Stimulated activated CD4-positive, alpha-beta T cell treated with anti-CD3 and anti-CD28 coated beads, Interleukin-12 subunit alpha, Interleukin-12 subunit beta, amount 100 ng/mL, for 48 hours (primary cell): ENCODE results near the gene MAGEA8.
"Not testable (repeated sequence)": the region's sequence is repeated elsewhere in the genome, so short reads cannot be mapped to it uniquely, and the experiment has no call there.

Experiments used
- DNase-seq, 3 donors: peaks; one replicate each; pipeline ENCODE4 v3.0.0-alpha.2; 2020; ENCODE audit warnings: low read depth in 2 of 3, low spot score in 1 of 3

The MAGEA8 gene

GRCh38 chrX:149881081-149881711, at the start of gene MAGEA8:
MAGEA8 (plus strand) TSS chrX:149881183; CDS start chrX:149884273, 3,090 bp downstream.
- DNase-seq, result peak in 1 of 3 donors; percentile 27

DNA sequence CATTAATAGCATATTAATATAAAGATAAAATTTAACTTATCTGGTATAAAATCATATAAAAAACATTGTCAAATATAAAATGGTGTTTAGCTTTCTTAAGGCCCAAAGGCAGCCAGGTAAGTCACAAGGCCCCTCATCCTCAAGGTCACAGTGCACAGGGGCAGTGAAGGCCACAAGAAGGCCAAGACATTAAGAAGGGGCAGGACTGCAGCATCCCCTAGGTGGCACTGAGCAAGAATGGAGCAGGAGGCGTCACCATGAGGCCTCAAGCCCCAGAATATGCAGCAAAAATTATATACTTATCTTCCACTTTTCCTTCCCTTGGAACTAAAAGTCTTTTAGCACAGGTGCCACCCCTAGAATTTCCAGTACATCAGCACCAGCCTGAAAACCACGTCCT, 49.5 kb upstream of the MAGEA8 start:
- DNase-seq, result no peak

- DNase-seq, result not testable (repeated sequence)
Measured at GRCh38 chrX:149836728-149837127, 44.3 kb upstream of the MAGEA8 start.

GRCh38 chrX:149837167-149837566, 43.8 kb upstream of the MAGEA8 start:
- no peak for DNase-seq

GRCh38 chrX:149837639-149838038, 43.3 kb upstream of the MAGEA8 start:
- DNase-seq, result peak in 1 of 3 donors; percentile 30

- DNase-seq, result no peak
Measured at GRCh38 chrX:149841929-149842328, 39.1 kb upstream of the MAGEA8 start.

DNA sequence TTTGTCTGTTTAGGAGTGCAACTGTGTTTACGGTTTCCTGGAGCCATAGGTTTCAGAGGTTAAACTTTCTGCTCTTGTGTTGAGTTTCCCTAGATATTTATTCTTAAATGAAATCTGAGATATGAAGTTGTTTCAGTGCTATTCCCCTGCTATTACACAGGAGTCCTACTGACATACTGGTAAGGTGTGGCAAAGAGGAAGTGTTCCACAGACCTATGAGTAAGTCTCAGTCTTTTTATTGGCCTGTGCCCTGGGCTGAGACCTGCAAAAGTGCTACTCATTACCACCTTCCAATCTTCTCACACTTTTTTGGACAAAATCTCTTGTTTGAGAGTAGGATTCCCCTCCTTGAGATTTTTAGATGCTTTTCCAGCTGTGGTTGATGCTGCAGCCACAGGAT, 35.6 kb upstream of the MAGEA8 start:
- DNase-seq, result no peak

DNA sequence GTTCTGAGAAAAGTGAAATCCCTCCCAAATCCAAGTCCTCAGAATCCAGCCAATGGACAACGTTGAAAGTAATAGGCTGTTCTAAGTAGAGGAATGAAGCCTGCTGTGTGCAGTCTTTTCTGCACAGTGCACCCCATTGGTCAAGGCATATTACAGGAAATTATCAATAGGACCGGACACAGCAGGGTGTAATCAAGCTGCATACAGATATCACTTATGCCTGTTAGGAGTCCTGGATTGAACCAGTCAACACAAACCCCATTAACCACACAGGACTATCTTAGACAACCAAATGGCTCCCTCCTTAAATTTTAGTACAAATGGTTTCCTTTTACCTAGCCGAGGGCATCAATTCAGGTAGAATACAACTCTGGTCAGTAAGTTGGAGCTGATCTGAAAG, 34.2 kb upstream of the MAGEA8 start:
- DNase-seq, result no peak

DNA sequence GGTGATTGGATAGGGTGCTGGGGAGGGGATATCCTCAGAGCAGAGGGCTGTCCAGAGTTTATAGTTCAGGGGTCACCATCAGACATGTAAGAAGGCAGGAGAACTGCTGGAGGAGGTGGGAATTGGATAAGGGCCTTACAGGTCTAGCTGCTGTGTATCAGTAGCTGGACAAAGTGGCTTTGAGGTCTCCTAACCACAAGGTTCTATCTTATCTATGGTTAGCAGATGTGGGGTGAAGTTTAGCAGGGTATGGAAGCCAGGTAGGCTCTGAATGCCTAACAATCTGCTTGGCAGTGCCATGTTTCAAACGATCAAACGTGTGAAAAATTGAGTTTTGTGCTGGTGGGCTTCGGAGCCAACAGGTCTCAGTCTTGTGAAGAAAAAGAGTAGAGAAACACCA, 32.1 kb upstream of the MAGEA8 start:
- DNase-seq, result no peak

GRCh38 chrX:149849787-149850186, 31.2 kb upstream of the MAGEA8 start:
- no peak for DNase-seq

DNA sequence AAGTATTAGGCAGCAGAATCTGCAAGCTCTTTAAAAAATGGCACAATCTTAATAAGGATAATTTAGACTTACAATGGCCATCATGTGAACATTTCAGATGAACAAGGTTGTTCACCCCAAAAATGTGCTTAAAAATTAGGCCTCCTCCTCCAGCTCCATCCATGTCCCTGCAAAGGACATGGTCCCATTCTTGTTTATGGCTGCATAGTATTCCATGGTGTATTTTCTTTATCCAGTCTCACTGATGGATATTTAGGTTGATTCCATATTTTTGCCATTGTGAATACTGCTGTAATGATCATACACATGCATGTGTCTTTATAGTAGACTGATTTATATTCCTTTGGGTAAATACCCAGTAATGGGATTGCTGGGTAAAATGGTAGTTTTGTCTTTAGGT, 29.1 kb upstream of the MAGEA8 start:
- no peak for DNase-seq

GRCh38 chrX:149853925-149854324, 27.1 kb upstream of the MAGEA8 start:
- DNase-seq, result no peak

DNA sequence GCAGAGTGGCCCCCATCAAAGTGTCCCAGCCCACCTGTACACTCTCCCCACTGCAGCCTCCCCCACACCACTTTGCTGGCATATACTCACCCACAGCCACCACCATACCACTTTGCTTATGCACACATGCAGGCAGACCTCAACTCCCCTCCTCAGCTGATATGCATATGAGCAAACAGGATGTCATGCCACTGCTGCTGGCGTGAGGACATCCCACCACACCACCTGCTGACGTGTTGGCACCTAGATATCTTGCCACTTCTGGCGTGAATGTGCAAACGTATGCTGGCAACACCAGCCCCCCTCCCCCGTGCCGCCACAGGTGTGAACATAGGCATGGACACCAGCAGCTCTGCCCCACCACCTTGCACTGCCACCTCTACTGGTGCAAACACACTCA, 22.4 kb upstream of the MAGEA8 start:
- DNase-seq, result no peak

- DNase-seq, result no peak
Measured at GRCh38 chrX:149860445-149860844, 20.5 kb upstream of the MAGEA8 start.

- DNase-seq, result no peak
Measured at GRCh38 chrX:149865390-149865789, 15.6 kb upstream of the MAGEA8 start.

DNA sequence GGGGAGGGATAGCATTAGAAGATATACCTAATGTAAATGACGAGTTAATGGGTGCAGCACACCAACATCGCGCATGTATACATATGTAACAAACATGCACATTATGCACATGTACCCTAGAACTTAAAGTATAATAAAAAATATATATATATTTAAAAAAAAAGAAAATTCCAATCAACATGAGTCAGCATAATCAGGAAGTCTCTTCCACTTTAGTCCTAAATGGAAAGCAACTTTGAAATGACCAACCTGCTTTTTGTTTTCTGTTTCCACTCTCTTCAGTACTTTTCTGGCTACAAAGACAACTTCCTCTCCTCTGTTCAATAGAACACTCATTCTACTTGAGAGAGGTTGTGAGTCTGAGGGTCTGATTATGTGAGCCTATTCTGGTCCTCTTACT, 13.5 kb upstream of the MAGEA8 start:
- DNase-seq, result no peak

GRCh38 chrX:149870840-149871239, 10.1 kb upstream of the MAGEA8 start:
- no peak for DNase-seq

- DNase-seq, result no peak
Measured at GRCh38 chrX:149871433-149871832, 9.6 kb upstream of the MAGEA8 start.

DNA sequence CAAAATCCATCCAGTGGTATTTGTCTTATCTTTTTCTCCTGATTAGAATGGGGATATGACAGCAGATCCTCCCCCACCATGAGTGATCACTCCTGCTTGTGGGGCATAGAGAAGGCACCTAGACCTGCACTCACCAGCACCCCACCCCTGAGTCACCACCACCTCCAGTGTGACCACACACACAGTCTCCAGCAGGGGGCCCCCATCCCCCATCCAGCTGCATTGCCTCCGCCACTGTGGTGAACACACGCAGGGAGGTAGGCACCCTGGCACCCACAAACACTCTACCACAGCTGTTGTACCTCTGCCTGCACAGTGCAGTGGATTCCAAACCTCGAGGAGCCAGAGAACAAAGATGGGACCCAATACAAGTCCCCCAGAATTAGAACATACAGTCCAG, 9.0 kb upstream of the MAGEA8 start:
- peak; percentile 47 to 69 (median 49) for DNase-seq

GRCh38 chrX:149877157-149877556, 3.8 kb upstream of the MAGEA8 start:
- DNase-seq, result no peak

DNA sequence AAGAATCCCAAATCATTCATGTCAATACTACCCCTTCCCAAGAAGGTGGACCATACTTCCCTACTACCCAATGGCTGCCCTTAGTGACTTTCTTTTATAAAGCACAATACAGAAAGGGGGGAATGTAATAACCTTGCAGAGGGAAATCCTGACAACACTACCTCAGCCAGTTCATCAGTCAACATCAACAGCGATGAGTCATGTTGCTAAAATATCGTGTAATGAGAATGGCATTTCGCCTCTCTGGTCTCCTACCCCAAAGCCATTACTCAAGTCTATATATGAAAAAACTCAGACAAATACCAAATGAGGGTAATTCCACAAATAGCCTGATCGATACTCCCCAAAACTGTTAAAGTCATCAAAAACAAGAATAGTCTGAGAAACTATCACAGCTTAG, 3.3 kb upstream of the MAGEA8 start:
- no peak for DNase-seq

DNA sequence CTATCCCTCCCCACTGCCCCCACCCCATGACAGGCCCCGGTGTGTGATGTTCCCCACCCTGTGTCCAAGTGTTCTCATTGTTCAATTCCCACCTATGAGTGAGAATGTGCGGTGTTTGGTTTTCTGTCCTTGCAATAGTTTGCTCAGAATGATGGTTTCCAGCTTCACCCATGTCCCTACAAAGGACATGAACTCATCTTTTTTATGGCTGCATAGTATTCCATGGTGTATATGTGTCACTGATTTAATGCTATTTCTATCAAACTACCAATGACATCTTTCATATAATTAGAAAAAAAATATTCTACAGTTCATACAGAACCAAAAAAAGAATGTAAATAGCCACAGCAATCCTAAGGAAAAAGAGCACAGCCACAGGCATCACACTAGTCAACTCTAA, 9.8 kb downstream of the MAGEA8 start:
- DNase-seq, result not testable (repeated sequence)

GRCh38 chrX:149898554-149898953, 17.6 kb downstream of the MAGEA8 start:
- DNase-seq, result no peak
